Endothelial cell of umbilical vein (primary cell): ENCODE data around the gene INTS1.

Experiments used
- EZH2 ChIP-seq: IDR thresholded peaks from 2 replicates; pipeline ENCODE4 v1.6.1; 2012; ENCODE audit warnings: borderline replicate concordance, low read depth, mild to moderate bottlenecking, moderate library complexity, low read length, inconsistent platforms; ENCODE audit not compliant: severe bottlenecking
- FOS ChIP-seq: IDR thresholded peaks from 2 replicates; pipeline ENCODE4 v1.6.1; 2011; ENCODE audit warnings: mild to moderate bottlenecking, low read length, moderate library complexity, borderline replicate concordance; ENCODE audit not compliant: insufficient read depth
- GATA2 ChIP-seq: IDR thresholded peaks from 2 replicates; pipeline ENCODE4 v1.7.0; 2011; ENCODE audit warnings: low read depth, mild to moderate bottlenecking, moderate library complexity, mixed read lengths, low read length; ENCODE audit not compliant: insufficient read length, insufficient read depth
- JUN ChIP-seq: IDR thresholded peaks from 2 replicates; pipeline ENCODE4 v1.6.1; 2011; ENCODE audit warnings: borderline replicate concordance, low read depth; ENCODE audit not compliant: insufficient read length, insufficient read depth
- MYC ChIP-seq: IDR thresholded peaks from one replicate; pipeline ENCODE4 v1.6.1; 2011; ENCODE audit warnings: mild to moderate bottlenecking, low read depth, low read length
- POLR2A ChIP-seq: IDR thresholded peaks from 2 replicates; pipeline ENCODE4 v1.6.1; 2012; ENCODE audit warnings: low read depth, mild to moderate bottlenecking, control low read depth, low read length
- POLR2AphosphoS5 ChIP-seq: IDR thresholded peaks from 2 replicates; pipeline ENCODE4 v1.6.1; 2012; ENCODE audit warnings: low read depth, mild to moderate bottlenecking, control low read depth, low read length, moderate library complexity; ENCODE audit not compliant: insufficient read depth
- TF ChIP-seq, protein P1 (sequence below), 2 donors: IDR thresholded peaks; 1 replicate in 1 of 2; 2 replicates in 1 of 2; pipeline ENCODE4 v1.5.1; 2011; ENCODE audit warnings: low read length in 2 of 2, mild to moderate bottlenecking in 2 of 2, moderate library complexity in 2 of 2, control low read depth in 1 of 2, inconsistent platforms in 1 of 2, low read depth in 1 of 2; ENCODE audit not compliant: insufficient read depth in 1 of 2; ENCODE audit errors: extremely low read depth in 1 of 2
- TF ChIP-seq, protein P2 (sequence below): IDR thresholded peaks from 2 replicates; pipeline ENCODE4 v1.6.1; 2011; ENCODE audit not compliant: insufficient read depth, insufficient read length

- TF ChIP-seq, protein P1, sequence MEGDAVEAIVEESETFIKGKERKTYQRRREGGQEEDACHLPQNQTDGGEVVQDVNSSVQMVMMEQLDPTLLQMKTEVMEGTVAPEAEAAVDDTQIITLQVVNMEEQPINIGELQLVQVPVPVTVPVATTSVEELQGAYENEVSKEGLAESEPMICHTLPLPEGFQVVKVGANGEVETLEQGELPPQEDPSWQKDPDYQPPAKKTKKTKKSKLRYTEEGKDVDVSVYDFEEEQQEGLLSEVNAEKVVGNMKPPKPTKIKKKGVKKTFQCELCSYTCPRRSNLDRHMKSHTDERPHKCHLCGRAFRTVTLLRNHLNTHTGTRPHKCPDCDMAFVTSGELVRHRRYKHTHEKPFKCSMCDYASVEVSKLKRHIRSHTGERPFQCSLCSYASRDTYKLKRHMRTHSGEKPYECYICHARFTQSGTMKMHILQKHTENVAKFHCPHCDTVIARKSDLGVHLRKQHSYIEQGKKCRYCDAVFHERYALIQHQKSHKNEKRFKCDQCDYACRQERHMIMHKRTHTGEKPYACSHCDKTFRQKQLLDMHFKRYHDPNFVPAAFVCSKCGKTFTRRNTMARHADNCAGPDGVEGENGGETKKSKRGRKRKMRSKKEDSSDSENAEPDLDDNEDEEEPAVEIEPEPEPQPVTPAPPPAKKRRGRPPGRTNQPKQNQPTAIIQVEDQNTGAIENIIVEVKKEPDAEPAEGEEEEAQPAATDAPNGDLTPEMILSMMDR (IDR thresholded peaks at IDR 0.05; ENCODE audit: extremely low read depth in 1 of 2, insufficient read depth in 1 of 2, low read depth in 1 of 2, low read length in 2 of 2), result no peak
- TF ChIP-seq, protein P2, sequence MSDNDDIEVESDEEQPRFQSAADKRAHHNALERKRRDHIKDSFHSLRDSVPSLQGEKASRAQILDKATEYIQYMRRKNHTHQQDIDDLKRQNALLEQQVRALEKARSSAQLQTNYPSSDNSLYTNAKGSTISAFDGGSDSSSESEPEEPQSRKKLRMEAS, result no peak
- no peak for TF ChIP-seq POLR2AphosphoS5
- TF ChIP-seq POLR2A, result no peak
- TF ChIP-seq EZH2, result no peak
- TF ChIP-seq MYC, result no peak
- TF ChIP-seq GATA2, result no peak
- no peak for TF ChIP-seq JUN
- no peak for TF ChIP-seq FOS
These were observed 69.1 kb downstream of the INTS1 start for GRCh38 chr7:1434891-1435670.
